K562 (cell line): ENCODE measurements around the gene CREB3L4. TPM values are rescaled to one million over a fixed set of nuclear protein-coding genes. Genes with fewer than 3 reads are reported as not detected.
A peak's percentile ranks its signal among the peaks of the same experiment; 100 is the strongest.

ENCODE experiments used
- BCL6 ChIP-seq: fragments of 250-450 bp; sonication (Bioruptor Pico); IDR thresholded peaks from 2 replicates; pipeline ENCODE4 v1.4.0; 2020
- BCOR ChIP-seq: fragments of 450-650 bp; IDR thresholded peaks from 2 replicates; pipeline ENCODE4 v1.6.1; 2016
- BRD9 ChIP-seq: fragments of 450-650 bp; IDR thresholded peaks from 2 replicates; pipeline ENCODE4 v1.6.1; 2018; ENCODE audit warnings: low read depth; ENCODE audit not compliant: partially characterized antibody
- CAMTA2 ChIP-seq: fragments of 250-450 bp; sonication (Bioruptor Pico); conservative IDR thresholded peaks from 2 replicates; pipeline ENCODE4 v1.5.1; 2022
- GTF2B ChIP-seq: IDR thresholded peaks from 2 replicates; pipeline ENCODE4 v1.6.1; 2011; ENCODE audit not compliant: insufficient read length; ENCODE audit errors: extremely low read depth
- KAT7 ChIP-seq: sonication (generic); formaldehyde crosslinking; IDR thresholded peaks from 2 replicates; pipeline ENCODE4 v1.8.0; 2022; ENCODE audit warnings: missing genetic modification reagents, mild to moderate bottlenecking, borderline replicate concordance
- LEF1 ChIP-seq: fragments of 450-650 bp; IDR thresholded peaks from 2 replicates; pipeline ENCODE4 v1.6.1; 2016; ENCODE audit warnings: mild to moderate bottlenecking
- MXD1 ChIP-seq: fragments of 250-450 bp; sonication (Bioruptor Pico); IDR thresholded peaks from 2 replicates; pipeline ENCODE4 v1.8.0; 2021; ENCODE audit warnings: borderline replicate concordance, mild to moderate bottlenecking, moderate library complexity; ENCODE audit not compliant: poor library complexity, severe bottlenecking
- NFXL1 ChIP-seq: fragments of 450-650 bp; formaldehyde crosslinking; IDR thresholded peaks from 2 replicates; pipeline ENCODE4 v1.4.0; 2021; ENCODE audit warnings: mild to moderate bottlenecking
- NR1H2 ChIP-seq: sonication (generic); formaldehyde crosslinking; IDR thresholded peaks from 2 replicates; pipeline ENCODE4 v1.4.0; 2020; ENCODE audit warnings: mild to moderate bottlenecking, missing genetic modification reagents
- NR3C1 ChIP-seq: sonication (generic); formaldehyde crosslinking; IDR thresholded peaks from 2 replicates; pipeline ENCODE4 v1.8.1; 2022; ENCODE audit warnings: missing genetic modification reagents
- PKNOX1 ChIP-seq: fragments of 450-650 bp; IDR thresholded peaks from 2 replicates; pipeline ENCODE4 v1.6.1; 2016
- STAT5A ChIP-seq: IDR thresholded peaks from 2 replicates; pipeline ENCODE4 v1.6.1; 2012; ENCODE audit warnings: low read length, inconsistent platforms, borderline replicate concordance
- TAF15 ChIP-seq: fragments of 200-400 bp; formaldehyde crosslinking; IDR thresholded peaks from 2 replicates; pipeline ENCODE4 v1.6.1; 2017; ENCODE audit warnings: mild to moderate bottlenecking, low read depth, low read length, moderate library complexity
- TCF7L2 ChIP-seq: fragments of 150-350 bp; IDR thresholded peaks from 2 replicates; pipeline ENCODE4 v1.6.1; 2016; ENCODE audit warnings: low read depth, mild to moderate bottlenecking, low read length, moderate library complexity
- UBTF ChIP-seq, 2 experiments: IDR thresholded peaks; 2 replicates each; pipeline ENCODE4 v1.6.1; 2012; ENCODE audit warnings: improper control_type of control experiment in 2 of 2, low read depth in 2 of 2, low read length in 2 of 2, borderline replicate concordance in 1 of 2
- ZBTB12 ChIP-seq: fragments of 250-450 bp; sonication (Bioruptor Pico); IDR thresholded peaks from 2 replicates; pipeline ENCODE4 v1.4.0; 2020
- ZKSCAN8 ChIP-seq: fragments of 200-800 bp; sonication (Bioruptor generic); IDR thresholded peaks from 2 replicates; pipeline ENCODE4 v1.6.1; 2016; ENCODE audit warnings: missing genetic modification characterization, missing compliant biosample characterization
- ZNF124 ChIP-seq: sonication (generic); formaldehyde crosslinking; IDR thresholded peaks from 2 replicates; pipeline ENCODE4 v1.8.1; 2022; ENCODE audit warnings: missing genetic modification reagents
- ZNF133 ChIP-seq: fragments of 250-450 bp; sonication (Bioruptor Pico); IDR thresholded peaks from 2 replicates; pipeline ENCODE4 v1.4.0; 2020; ENCODE audit warnings: mild to moderate bottlenecking
- ZNF740 ChIP-seq, 3 experiments: fragments of 200-800 bp in 1 of 3; sonication (Bioruptor generic) in 1 of 3; sonication (generic) in 1 of 3; formaldehyde crosslinking in 1 of 3; IDR thresholded peaks; 2 replicates each; pipeline versions ENCODE4 v1.6.1 to v1.8.0; 2016 to 2022; ENCODE audit warnings: mild to moderate bottlenecking in 2 of 3, missing compliant biosample characterization in 2 of 3, missing genetic modification characterization in 2 of 3, missing genetic modification reagents in 1 of 3
- polyA plus RNA-seq, 8 experiments: library from polyadenylated mRNA; depleted of rRNA in 4 of 8; stranded (reverse) in 5 of 8; unstranded in 3 of 8; fragments of >200 nt; fragmentation: Nextera tagmentation in 2 of 8; fragmentation: Illumina TruSeq in 1 of 8; extraction: Ambion mirVana in 2 of 8; extraction: Trizol in 1 of 8; gene quantifications; 2 replicates each; pipeline versions ENCODE4 v1.2.1 to v1.2.3, GENCODE V29; 2011 to 2014; ENCODE audit warnings: inconsistent platforms in 1 of 8, missing spikeins in 1 of 8
- total RNA-seq, 7 experiments: library from RNA; depleted of rRNA in 6 of 7; stranded (reverse); fragments of >200 nt in 6 of 7; fragmentation: Illumina TruSeq in 2 of 7; extraction: Trizol in 2 of 7; gene quantifications; 2 replicates each; pipeline versions ENCODE4 v1.2.1 to v1.2.3, GENCODE V29; 2011 to 2021; ENCODE audit warnings: low replicate concordance in 1 of 7

Gene CREB3L4
- total and polyA plus RNA-seq, 9 of the 15 experiments (the other 6 are each of a cell fraction or from before 2014, with no cell fraction given): 9.9 to 18.6 (median 13.9) TPM

GRCh38 chr1:153967107-153967999, at the start of gene CREB3L4 (continued):
- TF ChIP-seq UBTF (IDR thresholded peaks at IDR 0.05; ENCODE audit: borderline replicate concordance in 1 of 2, low read depth in 2 of 2, low read length in 2 of 2): peak; percentile 82 to 84; a peak in 2 of 4 replicates
- no peak for TF ChIP-seq ZKSCAN8 (CRISPR knock-in tag)
- peak; percentile 100 for TF ChIP-seq PKNOX1
- TF ChIP-seq NFXL1 (CRISPR knock-in tag): no peak
- no peak for TF ChIP-seq TAF15
- TF ChIP-seq KAT7 (CRISPR knock-in tag): peak; percentile 61; the same call in 1 of the 2 replicates
- no peak for TF ChIP-seq ZNF133 (CRISPR knock-in tag)
- TF ChIP-seq LEF1: no peak
- no peak for TF ChIP-seq MXD1 (CRISPR knock-in tag)
- TF ChIP-seq BRD9: no peak
- TF ChIP-seq NR1H2 (CRISPR knock-in tag): peak; percentile 94; the same call in 1 of the 2 replicates
- no peak for TF ChIP-seq NR3C1 (CRISPR knock-in tag)
- no peak for TF ChIP-seq ZNF740 (CRISPR knock-in tag; IDR thresholded peaks at IDR 0.05)
- no peak; a peak in 1 of 4 replicates for TF ChIP-seq ZNF740 (tag; IDR thresholded peaks at IDR 0.05)
- TF ChIP-seq GTF2B: peak; percentile 72
- TF ChIP-seq STAT5A: no peak
- TF ChIP-seq ZNF124: no peak
- TF ChIP-seq ZBTB12 (CRISPR knock-in tag): no peak
- TF ChIP-seq CAMTA2 (CRISPR knock-in tag): no peak
- TF ChIP-seq BCL6 (CRISPR knock-in tag): no peak
- no peak for TF ChIP-seq TCF7L2
- peak; percentile 82 for TF ChIP-seq BCOR
